Astrocyte (in vitro differentiated cells and primary cell): ENCODE results near the gene ILF3. TPM values are rescaled to one million over a fixed set of nuclear protein-coding genes. Genes with fewer than 3 reads are reported as not detected.

Experiments used
- DNase-seq: peaks from one replicate; pipeline ENCODE4 v3.0.0-alpha.2; 2010; ENCODE audit warnings: low read depth
- FAIRE-seq: peaks from 2 replicates; lab custom pipeline; 2011; peaks lifted over from hg19 to GRCh38; lab: Jason Lieb, UNC
- H2AFZ ChIP-seq: 2 replicates; pipeline ENCODE4 v1.6.0; 2012; ENCODE audit warnings: low read depth, low read length, inconsistent platforms
- H3K27ac ChIP-seq: 2 replicates; pipeline ENCODE4 v1.5.1; 2011; ENCODE audit warnings: low read depth, low read length, inconsistent platforms
- H3K27me3 ChIP-seq: 2 replicates; pipeline ENCODE4 v1.6.0; 2011; ENCODE audit warnings: low read length, inconsistent platforms; ENCODE audit not compliant: insufficient read depth
- H3K36me3 ChIP-seq: 2 replicates; pipeline ENCODE4 v1.5.1; 2011; ENCODE audit warnings: low read length, inconsistent platforms; ENCODE audit not compliant: insufficient read depth
- H3K4me1 ChIP-seq: 2 replicates; pipeline ENCODE4 v1.5.1; 2011; ENCODE audit warnings: low read length, inconsistent platforms; ENCODE audit not compliant: insufficient read depth
- H3K4me2 ChIP-seq: 2 replicates; pipeline ENCODE4 v1.6.0; 2012; ENCODE audit warnings: low read length, inconsistent platforms
- H3K4me3 ChIP-seq: 2 replicates; pipeline ENCODE4 v1.5.1; 2011; ENCODE audit warnings: low read depth, mild to moderate bottlenecking, low read length, inconsistent platforms; ENCODE audit not compliant: insufficient read depth
- H3K79me2 ChIP-seq: 2 replicates; pipeline ENCODE4 v1.6.0; 2012; ENCODE audit warnings: mild to moderate bottlenecking, low read length, inconsistent platforms; ENCODE audit not compliant: insufficient read depth
- H3K9ac ChIP-seq: 2 replicates; pipeline ENCODE4 v1.6.0; 2012; ENCODE audit warnings: mild to moderate bottlenecking, low read length, inconsistent platforms
- H3K9me3 ChIP-seq: 2 replicates; pipeline ENCODE4 v1.5.1; 2012; ENCODE audit warnings: low read depth, mild to moderate bottlenecking, low read length, inconsistent platforms; ENCODE audit not compliant: insufficient read depth
- H4K20me1 ChIP-seq: 2 replicates; pipeline ENCODE4 v1.6.0; 2012; ENCODE audit warnings: low read length, inconsistent platforms; ENCODE audit not compliant: insufficient read depth
- H3K27ac Mint-ChIP-seq: one replicate; pipeline ENCODE4 v1.8.0; 2021; ENCODE audit warnings: mild to moderate bottlenecking, mixed read lengths; ENCODE audit not compliant: unreplicated experiment
- H3K27me3 Mint-ChIP-seq: one replicate; pipeline ENCODE4 v1.8.0; 2021; ENCODE audit warnings: low read depth, mixed read lengths; ENCODE audit not compliant: unreplicated experiment
- H3K36me3 Mint-ChIP-seq: one replicate; pipeline ENCODE4 v1.8.0; 2021; ENCODE audit warnings: low read depth, mixed read lengths; ENCODE audit not compliant: unreplicated experiment
- H3K4me1 Mint-ChIP-seq: one replicate; pipeline ENCODE4 v1.8.0; 2021; ENCODE audit warnings: low read depth, mixed read lengths; ENCODE audit not compliant: unreplicated experiment
- H3K4me3 Mint-ChIP-seq: one replicate; pipeline ENCODE4 v1.8.0; 2021; ENCODE audit warnings: mild to moderate bottlenecking, moderate library complexity, mixed read lengths; ENCODE audit not compliant: unreplicated experiment
- H3K9me3 Mint-ChIP-seq: one replicate; pipeline ENCODE4 v1.8.0; 2021; ENCODE audit warnings: mild to moderate bottlenecking, mixed read lengths; ENCODE audit not compliant: unreplicated experiment
- EZH2 ChIP-seq: IDR thresholded peaks from 2 replicates; pipeline ENCODE4 v1.6.1; 2012; ENCODE audit warnings: mild to moderate bottlenecking, low read length, inconsistent platforms; ENCODE audit not compliant: insufficient read depth
- total RNA-seq: library from RNA; stranded (reverse); gene quantifications from 2 replicates; pipeline ENCODE4 v1.2.1, GENCODE V29; 2021
- TF ChIP-seq, protein P1 (sequence below): IDR thresholded peaks from 2 replicates; pipeline ENCODE4 v1.5.1; 2011; ENCODE audit warnings: low read depth, mild to moderate bottlenecking, inconsistent platforms, low read length, moderate library complexity; ENCODE audit not compliant: insufficient read depth

ILF3 gene
- total RNA-seq, 1 donor from 2014 or later: 244 TPM

DNA sequence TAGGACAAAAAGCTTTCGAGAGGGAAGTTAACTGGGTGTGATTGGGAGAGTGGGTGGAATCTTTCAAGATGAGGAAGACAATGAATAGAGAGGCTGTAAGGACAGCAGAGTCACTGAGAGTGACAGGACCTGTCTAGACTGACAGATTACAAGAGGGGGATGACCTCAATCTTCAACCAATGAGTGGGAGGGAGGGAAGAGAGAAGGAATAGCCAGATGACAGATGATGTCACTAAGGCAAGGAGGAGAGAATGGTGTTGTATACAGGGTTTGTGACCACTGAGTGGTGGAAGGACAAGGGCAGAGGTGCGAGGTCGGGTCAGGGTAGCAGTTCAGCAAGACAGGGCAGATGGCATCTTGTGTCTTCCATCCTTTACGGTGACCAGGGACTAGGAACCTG, 5.8 kb upstream of the ILF3 start:
- Mint-ChIP-seq H3K27ac (no peak overlapping the region), H3K27me3 (no peaks in the 10 kb centered on the region), H3K4me1 (peaks cover 9% of the 10 kb centered on the region), H3K36me3 (peaks cover 4% of the 10 kb centered on the region), H3K9me3 (peaks cover 1% of the 10 kb centered on the region), H3K4me3 (no peak overlapping the region)
- Histone ChIP-seq H3K4me1 (peaks cover 14% of the 10 kb centered on the region), H3K79me2 (peaks cover 9% of the 10 kb centered on the region), H3K27me3 (no peaks in the 10 kb centered on the region), H3K9me3 (no peaks in the 10 kb centered on the region), H3K36me3 (peaks cover under 1% of the 10 kb centered on the region), H3K27ac (no peak overlapping the region), H2AFZ (no peak overlapping the region), H3K4me2 (no peak overlapping the region), H3K9ac (no peak overlapping the region), H3K4me3 (no peak overlapping the region), H4K20me1 (peaks cover 6% of the 10 kb centered on the region)
- FAIRE-seq (no peak), DNase-seq (no peak)
- no peak for TF ChIP-seq EZH2
- TF ChIP-seq, protein P1, sequence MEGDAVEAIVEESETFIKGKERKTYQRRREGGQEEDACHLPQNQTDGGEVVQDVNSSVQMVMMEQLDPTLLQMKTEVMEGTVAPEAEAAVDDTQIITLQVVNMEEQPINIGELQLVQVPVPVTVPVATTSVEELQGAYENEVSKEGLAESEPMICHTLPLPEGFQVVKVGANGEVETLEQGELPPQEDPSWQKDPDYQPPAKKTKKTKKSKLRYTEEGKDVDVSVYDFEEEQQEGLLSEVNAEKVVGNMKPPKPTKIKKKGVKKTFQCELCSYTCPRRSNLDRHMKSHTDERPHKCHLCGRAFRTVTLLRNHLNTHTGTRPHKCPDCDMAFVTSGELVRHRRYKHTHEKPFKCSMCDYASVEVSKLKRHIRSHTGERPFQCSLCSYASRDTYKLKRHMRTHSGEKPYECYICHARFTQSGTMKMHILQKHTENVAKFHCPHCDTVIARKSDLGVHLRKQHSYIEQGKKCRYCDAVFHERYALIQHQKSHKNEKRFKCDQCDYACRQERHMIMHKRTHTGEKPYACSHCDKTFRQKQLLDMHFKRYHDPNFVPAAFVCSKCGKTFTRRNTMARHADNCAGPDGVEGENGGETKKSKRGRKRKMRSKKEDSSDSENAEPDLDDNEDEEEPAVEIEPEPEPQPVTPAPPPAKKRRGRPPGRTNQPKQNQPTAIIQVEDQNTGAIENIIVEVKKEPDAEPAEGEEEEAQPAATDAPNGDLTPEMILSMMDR: no peak

DNA sequence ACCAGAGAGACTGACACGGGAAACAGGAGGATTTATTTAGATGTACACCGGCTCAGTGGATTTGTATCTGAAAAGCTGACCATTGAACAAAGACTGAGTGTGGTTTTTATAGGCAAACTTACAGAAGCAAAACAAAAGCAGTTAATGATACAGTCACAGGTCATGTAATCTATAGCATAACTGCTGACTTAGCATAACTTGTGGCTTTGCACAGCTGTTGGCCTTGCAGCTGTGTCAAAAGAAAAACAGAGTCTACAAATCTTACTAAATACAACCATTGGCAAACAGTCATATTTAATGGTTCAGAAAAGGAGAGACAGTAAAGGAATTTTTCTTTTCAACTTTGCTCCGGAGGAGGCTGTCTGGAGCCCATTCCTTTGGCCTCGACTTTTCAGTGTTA, 2.3 kb upstream of the ILF3 start:
- DNase-seq (no peak), FAIRE-seq (no peak)
- Histone ChIP-seq H3K36me3 (peaks cover under 1% of the 10 kb centered on the region), H3K4me3 (no peak overlapping the region), H4K20me1 (peaks cover 22% of the 10 kb centered on the region), H3K4me1 (peaks cover 13% of the 10 kb centered on the region), H3K4me2 (no peak overlapping the region), H3K27ac (no peak overlapping the region), H3K79me2 (peaks cover 38% of the 10 kb centered on the region), H3K27me3 (no peaks in the 10 kb centered on the region), H3K9me3 (no peaks in the 10 kb centered on the region), H2AFZ (no peak overlapping the region), H3K9ac (no peak overlapping the region)
- peaks cover 4% of the 10 kb centered on the region for H3K36me3 Mint-ChIP-seq
- H3K27me3 Mint-ChIP-seq: no peaks in the 10 kb centered on the region
- H3K4me3 Mint-ChIP-seq: peak overlapping the region; percentile 93
- H3K9me3 Mint-ChIP-seq: no peaks in the 10 kb centered on the region
- TF ChIP-seq, protein P1: no peak
- TF ChIP-seq EZH2: no peak
- H3K27ac Mint-ChIP-seq: no peak overlapping the region
- H3K4me1 Mint-ChIP-seq: peaks cover 8% of the 10 kb centered on the region

DNA sequence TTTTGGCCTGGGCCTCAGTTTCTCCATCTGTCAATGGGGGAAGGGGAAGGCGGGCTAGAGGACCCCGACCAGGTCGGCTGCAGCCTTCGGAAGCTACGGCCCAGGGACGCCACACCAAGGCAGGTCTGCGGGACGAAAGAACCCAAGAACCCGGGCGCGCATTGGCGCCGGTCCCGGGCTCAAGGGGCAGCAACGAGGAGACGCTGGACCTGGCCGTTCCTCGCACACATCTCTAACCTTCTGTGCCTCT, 739 bp upstream of the ILF3 start:
- Histone ChIP-seq H3K4me3 (peak overlapping the region; percentile 96), H3K9me3 (no peaks in the 10 kb centered on the region), H2AFZ (peak overlapping the region; percentile 82), H3K4me2 (peak overlapping the region; percentile 83), H3K4me1 (peaks cover 13% of the 10 kb centered on the region), H3K27ac (peak overlapping the region; percentile 99), H3K36me3 (peaks cover 12% of the 10 kb centered on the region), H3K79me2 (peaks cover 54% of the 10 kb centered on the region), H3K27me3 (no peaks in the 10 kb centered on the region), H3K9ac (peak overlapping the region; percentile 99), H4K20me1 (peaks cover 37% of the 10 kb centered on the region)
- no peaks in the 10 kb centered on the region for H3K27me3 Mint-ChIP-seq
- no peak for FAIRE-seq
- TF ChIP-seq EZH2: no peak
- TF ChIP-seq, protein P1: no peak
- H3K36me3 Mint-ChIP-seq: peaks cover 8% of the 10 kb centered on the region
- peak overlapping the region; percentile 93 for H3K4me3 Mint-ChIP-seq
- H3K4me1 Mint-ChIP-seq: peaks cover 13% of the 10 kb centered on the region
- no peak for DNase-seq
- H3K9me3 Mint-ChIP-seq: no peaks in the 10 kb centered on the region
- H3K27ac Mint-ChIP-seq: peak overlapping the region; percentile 96
